ENCODE results near the gene RHBDL2.

DNA sequence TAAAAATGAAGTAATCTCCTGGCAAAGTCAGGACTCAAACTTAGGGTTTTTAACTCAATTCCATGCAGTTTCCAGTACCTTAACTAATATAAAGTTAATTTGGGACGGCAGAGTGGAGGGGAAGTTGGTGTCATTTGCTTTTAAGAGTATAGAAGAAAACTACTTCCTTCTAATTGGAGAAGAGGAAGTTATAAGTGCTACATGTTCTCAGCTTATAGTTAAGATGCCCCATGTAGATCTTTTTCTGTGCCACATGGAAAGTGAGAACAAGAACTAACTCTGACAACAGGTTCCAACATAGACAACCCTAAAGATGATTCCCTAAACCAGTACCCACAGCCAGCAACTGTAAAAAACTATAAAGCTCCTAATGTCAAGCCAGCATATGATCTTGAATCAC lies 93.6 kb downstream of the RHBDL2 start:
- TF ChIP-seq, protein P1, sequence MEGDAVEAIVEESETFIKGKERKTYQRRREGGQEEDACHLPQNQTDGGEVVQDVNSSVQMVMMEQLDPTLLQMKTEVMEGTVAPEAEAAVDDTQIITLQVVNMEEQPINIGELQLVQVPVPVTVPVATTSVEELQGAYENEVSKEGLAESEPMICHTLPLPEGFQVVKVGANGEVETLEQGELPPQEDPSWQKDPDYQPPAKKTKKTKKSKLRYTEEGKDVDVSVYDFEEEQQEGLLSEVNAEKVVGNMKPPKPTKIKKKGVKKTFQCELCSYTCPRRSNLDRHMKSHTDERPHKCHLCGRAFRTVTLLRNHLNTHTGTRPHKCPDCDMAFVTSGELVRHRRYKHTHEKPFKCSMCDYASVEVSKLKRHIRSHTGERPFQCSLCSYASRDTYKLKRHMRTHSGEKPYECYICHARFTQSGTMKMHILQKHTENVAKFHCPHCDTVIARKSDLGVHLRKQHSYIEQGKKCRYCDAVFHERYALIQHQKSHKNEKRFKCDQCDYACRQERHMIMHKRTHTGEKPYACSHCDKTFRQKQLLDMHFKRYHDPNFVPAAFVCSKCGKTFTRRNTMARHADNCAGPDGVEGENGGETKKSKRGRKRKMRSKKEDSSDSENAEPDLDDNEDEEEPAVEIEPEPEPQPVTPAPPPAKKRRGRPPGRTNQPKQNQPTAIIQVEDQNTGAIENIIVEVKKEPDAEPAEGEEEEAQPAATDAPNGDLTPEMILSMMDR (IDR thresholded peaks at IDR 0.05; ENCODE audit: low read depth, low read length) = no peak
- no peak for TF ChIP-seq EZH2phosphoT487 (IDR thresholded peaks at IDR 0.05; ENCODE audit: low read depth)

Measured in OCI-LY3 (cell line).